ENCODE measurements around the gene TSPAN17.
A peak's percentile ranks its signal among the peaks of the same experiment; 100 is the strongest.

TSPAN17 gene

GRCh38 chr5:176639981-176640380 lies 7.3 kb upstream of the TSPAN17 start:
- peak; percentile 28; the same call in 2 of the 3 replicates for ATAC-seq
- TF ChIP-seq ZNF565 (CRISPR knock-in tag; conservative IDR thresholded peaks at IDR 0.05; ENCODE audit: low read depth) (no peak), BACH2 (CRISPR knock-in tag; IDR thresholded peaks at IDR 0.05; ENCODE audit: borderline replicate concordance) (no peak), POU6F1 (CRISPR knock-in tag; IDR thresholded peaks at IDR 0.05; ENCODE audit: borderline replicate concordance, low read depth) (no peak), GLIS3 (CRISPR knock-in tag; IDR thresholded peaks at IDR 0.05) (no peak), TSHZ2 (CRISPR knock-in tag; IDR thresholded peaks at IDR 0.05) (no peak), SNAI2 (CRISPR knock-in tag; IDR thresholded peaks at IDR 0.05) (no peak), ISL1 (CRISPR knock-in tag; IDR thresholded peaks at IDR 0.05) (no peak), ZNF70 (CRISPR knock-in tag; IDR thresholded peaks at IDR 0.05) (no peak), PATZ1 (CRISPR knock-in tag; IDR thresholded peaks at IDR 0.05; ENCODE audit: borderline replicate concordance) (no peak), ZNF8 (CRISPR knock-in tag; IDR thresholded peaks at IDR 0.05) (no peak), ESRRG (CRISPR knock-in tag; IDR thresholded peaks at IDR 0.05) (no peak), ZFP30 (CRISPR knock-in tag; IDR thresholded peaks at IDR 0.05) (no peak), PPARA (CRISPR knock-in tag; IDR thresholded peaks at IDR 0.05; ENCODE audit: borderline replicate concordance) (no peak), TCF4 (CRISPR knock-in tag; IDR thresholded peaks at IDR 0.05; ENCODE audit: borderline replicate concordance) (no peak), ZFP3 (CRISPR knock-in tag; IDR thresholded peaks at IDR 0.05) (no peak), ZC3H10 (CRISPR knock-in tag; IDR thresholded peaks at IDR 0.05) (no peak), CSRNP3 (CRISPR knock-in tag; IDR thresholded peaks at IDR 0.05) (no peak), ARNTL (CRISPR knock-in tag; IDR thresholded peaks at IDR 0.05; ENCODE audit: borderline replicate concordance, low read depth) (no peak), OSR1 (CRISPR knock-in tag; IDR thresholded peaks at IDR 0.05) (no peak)

- no peak for ATAC-seq
- TF ChIP-seq ISL1 (CRISPR knock-in tag; IDR thresholded peaks at IDR 0.05) = no peak
- no peak for TF ChIP-seq TOX (CRISPR knock-in tag; IDR thresholded peaks at IDR 0.05; ENCODE audit: borderline replicate concordance)
- no peak for TF ChIP-seq ZFP30 (CRISPR knock-in tag; IDR thresholded peaks at IDR 0.05)
- TF ChIP-seq RARB (CRISPR knock-in tag; IDR thresholded peaks at IDR 0.05) = no peak
- TF ChIP-seq ZNF565 (CRISPR knock-in tag; conservative IDR thresholded peaks at IDR 0.05; ENCODE audit: low read depth) = no peak
- TF ChIP-seq PPARA (CRISPR knock-in tag; IDR thresholded peaks at IDR 0.05; ENCODE audit: borderline replicate concordance) = no peak
- no peak for TF ChIP-seq ARNTL (CRISPR knock-in tag; IDR thresholded peaks at IDR 0.05; ENCODE audit: borderline replicate concordance, low read depth)
- no peak for TF ChIP-seq ESRRG (CRISPR knock-in tag; IDR thresholded peaks at IDR 0.05)
- TF ChIP-seq CSDC2 (CRISPR knock-in tag; IDR thresholded peaks at IDR 0.05) = no peak
- no peak for TF ChIP-seq TCF4 (CRISPR knock-in tag; IDR thresholded peaks at IDR 0.05; ENCODE audit: borderline replicate concordance)
- TF ChIP-seq ZNF70 (CRISPR knock-in tag; IDR thresholded peaks at IDR 0.05) = no peak
- no peak for TF ChIP-seq TSHZ2 (CRISPR knock-in tag; IDR thresholded peaks at IDR 0.05)
- TF ChIP-seq GLIS3 (CRISPR knock-in tag; IDR thresholded peaks at IDR 0.05) = no peak
- TF ChIP-seq POU6F1 (CRISPR knock-in tag; IDR thresholded peaks at IDR 0.05; ENCODE audit: borderline replicate concordance, low read depth) = no peak
- no peak for TF ChIP-seq ZNF8 (CRISPR knock-in tag; IDR thresholded peaks at IDR 0.05)
Observed at GRCh38 chr5:176640616-176641015, 6.7 kb upstream of the TSPAN17 start.

Data from SK-N-SH treated with all-trans-retinoic acid at 6 μM for 48 hours (cell line).